GM12872 (cell line): ENCODE data around the gene NKAIN1.

ENCODE experiments used
- TF ChIP-seq, protein P1 (sequence below): IDR thresholded peaks from 3 replicates; pipeline ENCODE4 v1.5.1; 2011; ENCODE audit warnings: low read depth, mild to moderate bottlenecking, low read length, moderate library complexity; ENCODE audit not compliant: insufficient read depth

The NKAIN1 gene

DNA sequence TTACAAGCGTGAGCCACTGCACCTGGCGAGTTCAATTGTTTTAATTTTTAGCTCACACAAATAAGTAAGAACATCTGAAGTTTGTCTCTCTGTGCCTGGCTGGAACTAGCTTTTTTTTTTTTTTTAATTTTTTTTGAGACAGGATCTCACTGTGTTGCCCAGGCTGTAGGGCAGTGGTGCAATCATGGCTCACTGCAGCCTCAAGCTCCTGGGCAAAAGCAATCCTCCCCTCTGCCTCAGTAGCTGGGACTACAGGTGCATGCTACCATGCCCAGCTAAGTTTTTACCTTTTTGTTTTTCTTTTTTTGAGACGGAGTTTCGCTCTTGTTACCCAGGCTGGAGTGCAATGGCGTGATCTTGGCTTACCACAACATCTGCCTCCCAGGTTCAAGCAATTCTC is 7.9 kb downstream of the NKAIN1 start:
- TF ChIP-seq, protein P1, sequence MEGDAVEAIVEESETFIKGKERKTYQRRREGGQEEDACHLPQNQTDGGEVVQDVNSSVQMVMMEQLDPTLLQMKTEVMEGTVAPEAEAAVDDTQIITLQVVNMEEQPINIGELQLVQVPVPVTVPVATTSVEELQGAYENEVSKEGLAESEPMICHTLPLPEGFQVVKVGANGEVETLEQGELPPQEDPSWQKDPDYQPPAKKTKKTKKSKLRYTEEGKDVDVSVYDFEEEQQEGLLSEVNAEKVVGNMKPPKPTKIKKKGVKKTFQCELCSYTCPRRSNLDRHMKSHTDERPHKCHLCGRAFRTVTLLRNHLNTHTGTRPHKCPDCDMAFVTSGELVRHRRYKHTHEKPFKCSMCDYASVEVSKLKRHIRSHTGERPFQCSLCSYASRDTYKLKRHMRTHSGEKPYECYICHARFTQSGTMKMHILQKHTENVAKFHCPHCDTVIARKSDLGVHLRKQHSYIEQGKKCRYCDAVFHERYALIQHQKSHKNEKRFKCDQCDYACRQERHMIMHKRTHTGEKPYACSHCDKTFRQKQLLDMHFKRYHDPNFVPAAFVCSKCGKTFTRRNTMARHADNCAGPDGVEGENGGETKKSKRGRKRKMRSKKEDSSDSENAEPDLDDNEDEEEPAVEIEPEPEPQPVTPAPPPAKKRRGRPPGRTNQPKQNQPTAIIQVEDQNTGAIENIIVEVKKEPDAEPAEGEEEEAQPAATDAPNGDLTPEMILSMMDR: no peak

GRCh38 chr1:31230378-31230777 is 9.3 kb downstream of the NKAIN1 start:
- TF ChIP-seq, protein P1: no peak

DNA sequence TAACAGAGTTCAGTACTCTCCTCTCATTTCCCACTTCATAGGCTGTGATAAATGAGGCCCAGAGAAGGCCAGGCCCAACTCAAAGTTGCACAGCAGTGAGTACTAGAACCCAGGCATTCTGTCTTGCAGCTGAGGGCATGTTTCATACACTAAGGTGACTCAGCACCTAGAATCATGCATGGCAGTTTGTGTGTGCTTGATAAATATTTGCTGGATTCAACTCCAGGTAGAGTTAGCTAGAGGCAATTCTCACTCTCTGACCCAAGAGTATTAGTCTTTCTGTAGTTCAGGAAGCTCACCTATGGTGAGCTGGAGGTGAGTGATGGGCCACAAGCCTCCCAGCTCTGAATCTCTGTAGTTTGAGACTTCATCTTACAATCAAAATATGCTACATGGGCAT is 10.7 kb downstream of the NKAIN1 start:
- TF ChIP-seq, protein P1: no peak

DNA sequence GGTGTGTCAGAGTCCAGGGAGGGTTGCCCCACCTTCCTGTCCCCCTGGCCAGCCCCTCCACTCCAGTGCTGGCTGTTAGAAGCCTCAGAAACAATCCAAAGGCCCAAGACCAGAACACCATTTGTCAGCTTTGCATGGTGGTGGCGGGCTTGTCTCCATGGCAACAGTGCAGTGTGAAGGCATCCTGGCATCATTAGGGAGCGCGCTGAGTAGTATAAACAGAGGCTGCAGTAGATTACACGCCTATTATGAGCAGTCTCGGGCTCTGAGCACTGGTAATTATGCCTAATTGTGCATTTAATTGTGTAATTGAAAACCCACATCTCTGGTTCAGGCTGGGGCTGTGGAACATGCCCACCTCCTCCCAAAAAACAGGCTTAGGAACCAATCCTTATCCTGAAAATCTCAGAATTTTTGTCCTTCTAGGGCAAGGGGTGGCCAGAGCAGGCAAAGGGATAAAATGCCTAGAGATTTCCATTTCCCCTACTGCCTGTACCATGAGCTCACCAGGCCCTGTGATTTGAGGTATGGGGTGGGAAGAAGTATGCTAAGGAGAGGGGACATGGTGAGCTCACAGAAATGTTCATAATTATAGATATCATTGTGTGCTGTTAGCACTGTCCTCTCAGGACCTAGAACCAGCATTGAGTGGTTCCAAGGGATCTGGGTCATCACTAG is 11.7 kb downstream of the NKAIN1 start:
- TF ChIP-seq, protein P1: no peak

GRCh38 chr1:31224068-31224467 is 15.6 kb downstream of the NKAIN1 start:
- TF ChIP-seq, protein P1: no peak

GRCh38 chr1:31222176-31222575 is 17.5 kb downstream of the NKAIN1 start:
- TF ChIP-seq, protein P1: no peak

GRCh38 chr1:31221072-31221471 is 18.6 kb downstream of the NKAIN1 start:
- TF ChIP-seq, protein P1: no peak
